ENCODE data around the gene CXorf58. TPM values are rescaled to one million over a fixed set of nuclear protein-coding genes. Genes with fewer than 3 reads are reported as not detected.

CXorf58 gene
- polyA plus RNA-seq, 1 of the 3 experiments (the other 2 are of a cell fraction), result not detected

DNA sequence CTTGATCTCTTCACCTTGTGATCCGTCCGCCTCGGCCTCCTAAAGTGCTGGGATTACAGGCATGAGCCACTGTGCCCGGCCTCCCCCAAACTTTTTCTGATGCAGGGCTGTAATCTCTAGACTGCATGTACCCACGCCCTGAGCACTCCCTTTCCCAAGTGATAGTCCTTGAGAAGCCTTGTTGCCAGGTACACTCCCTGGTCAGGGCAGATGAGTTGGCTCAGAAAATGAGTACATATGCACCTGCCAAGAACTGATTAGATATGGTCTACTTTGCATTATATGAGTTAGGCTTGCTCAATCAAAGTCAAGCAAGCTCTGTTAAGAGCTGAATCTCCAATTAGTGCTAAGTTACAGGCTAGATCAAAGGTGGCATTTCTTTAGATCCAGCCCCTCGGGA lies 20.4 kb upstream of the CXorf58 start:
- TF ChIP-seq SMC3 (IDR thresholded peaks at IDR 0.05; ENCODE audit: low read depth, low read length) (no peak), CHD2 (IDR thresholded peaks at IDR 0.05; ENCODE audit: low read length, partially characterized antibody) (no peak), TEAD4 (IDR thresholded peaks at IDR 0.05; ENCODE audit: borderline replicate concordance, insufficient read depth) (no peak), FOXJ3 (CRISPR knock-in tag; IDR thresholded peaks at IDR 0.05) (no peak), SIN3A (IDR thresholded peaks at IDR 0.05; ENCODE audit: borderline replicate concordance, low read depth, low read length) (no peak), FOSL2 (IDR thresholded peaks at IDR 0.05; ENCODE audit: borderline replicate concordance, low read depth) (no peak), NRF1 (IDR thresholded peaks at IDR 0.05; ENCODE audit: low read depth, low read length) (no peak), JUND (IDR thresholded peaks at IDR 0.05) (no peak), RFX5 (IDR thresholded peaks at IDR 0.05; ENCODE audit: low read length) (no peak), RAD21 (IDR thresholded peaks at IDR 0.05; ENCODE audit: low read length) (no peak)
- TF ChIP-seq, protein P1, sequence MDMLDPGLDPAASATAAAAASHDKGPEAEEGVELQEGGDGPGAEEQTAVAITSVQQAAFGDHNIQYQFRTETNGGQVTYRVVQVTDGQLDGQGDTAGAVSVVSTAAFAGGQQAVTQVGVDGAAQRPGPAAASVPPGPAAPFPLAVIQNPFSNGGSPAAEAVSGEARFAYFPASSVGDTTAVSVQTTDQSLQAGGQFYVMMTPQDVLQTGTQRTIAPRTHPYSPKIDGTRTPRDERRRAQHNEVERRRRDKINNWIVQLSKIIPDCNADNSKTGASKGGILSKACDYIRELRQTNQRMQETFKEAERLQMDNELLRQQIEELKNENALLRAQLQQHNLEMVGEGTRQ (IDR thresholded peaks at IDR 0.05; ENCODE audit: borderline replicate concordance, low read depth, low read length), result no peak
- TF ChIP-seq, protein P2, sequence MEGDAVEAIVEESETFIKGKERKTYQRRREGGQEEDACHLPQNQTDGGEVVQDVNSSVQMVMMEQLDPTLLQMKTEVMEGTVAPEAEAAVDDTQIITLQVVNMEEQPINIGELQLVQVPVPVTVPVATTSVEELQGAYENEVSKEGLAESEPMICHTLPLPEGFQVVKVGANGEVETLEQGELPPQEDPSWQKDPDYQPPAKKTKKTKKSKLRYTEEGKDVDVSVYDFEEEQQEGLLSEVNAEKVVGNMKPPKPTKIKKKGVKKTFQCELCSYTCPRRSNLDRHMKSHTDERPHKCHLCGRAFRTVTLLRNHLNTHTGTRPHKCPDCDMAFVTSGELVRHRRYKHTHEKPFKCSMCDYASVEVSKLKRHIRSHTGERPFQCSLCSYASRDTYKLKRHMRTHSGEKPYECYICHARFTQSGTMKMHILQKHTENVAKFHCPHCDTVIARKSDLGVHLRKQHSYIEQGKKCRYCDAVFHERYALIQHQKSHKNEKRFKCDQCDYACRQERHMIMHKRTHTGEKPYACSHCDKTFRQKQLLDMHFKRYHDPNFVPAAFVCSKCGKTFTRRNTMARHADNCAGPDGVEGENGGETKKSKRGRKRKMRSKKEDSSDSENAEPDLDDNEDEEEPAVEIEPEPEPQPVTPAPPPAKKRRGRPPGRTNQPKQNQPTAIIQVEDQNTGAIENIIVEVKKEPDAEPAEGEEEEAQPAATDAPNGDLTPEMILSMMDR (IDR thresholded peaks at IDR 0.05), result no peak
- TF ChIP-seq, protein P3, sequence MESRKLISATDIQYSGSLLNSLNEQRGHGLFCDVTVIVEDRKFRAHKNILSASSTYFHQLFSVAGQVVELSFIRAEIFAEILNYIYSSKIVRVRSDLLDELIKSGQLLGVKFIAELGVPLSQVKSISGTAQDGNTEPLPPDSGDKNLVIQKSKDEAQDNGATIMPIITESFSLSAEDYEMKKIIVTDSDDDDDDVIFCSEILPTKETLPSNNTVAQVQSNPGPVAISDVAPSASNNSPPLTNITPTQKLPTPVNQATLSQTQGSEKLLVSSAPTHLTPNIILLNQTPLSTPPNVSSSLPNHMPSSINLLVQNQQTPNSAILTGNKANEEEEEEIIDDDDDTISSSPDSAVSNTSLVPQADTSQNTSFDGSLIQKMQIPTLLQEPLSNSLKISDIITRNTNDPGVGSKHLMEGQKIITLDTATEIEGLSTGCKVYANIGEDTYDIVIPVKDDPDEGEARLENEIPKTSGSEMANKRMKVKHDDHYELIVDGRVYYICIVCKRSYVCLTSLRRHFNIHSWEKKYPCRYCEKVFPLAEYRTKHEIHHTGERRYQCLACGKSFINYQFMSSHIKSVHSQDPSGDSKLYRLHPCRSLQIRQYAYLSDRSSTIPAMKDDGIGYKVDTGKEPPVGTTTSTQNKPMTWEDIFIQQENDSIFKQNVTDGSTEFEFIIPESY (IDR thresholded peaks at IDR 0.05; ENCODE audit: borderline replicate concordance, low read depth), result no peak
- TF ChIP-seq, protein P4, sequence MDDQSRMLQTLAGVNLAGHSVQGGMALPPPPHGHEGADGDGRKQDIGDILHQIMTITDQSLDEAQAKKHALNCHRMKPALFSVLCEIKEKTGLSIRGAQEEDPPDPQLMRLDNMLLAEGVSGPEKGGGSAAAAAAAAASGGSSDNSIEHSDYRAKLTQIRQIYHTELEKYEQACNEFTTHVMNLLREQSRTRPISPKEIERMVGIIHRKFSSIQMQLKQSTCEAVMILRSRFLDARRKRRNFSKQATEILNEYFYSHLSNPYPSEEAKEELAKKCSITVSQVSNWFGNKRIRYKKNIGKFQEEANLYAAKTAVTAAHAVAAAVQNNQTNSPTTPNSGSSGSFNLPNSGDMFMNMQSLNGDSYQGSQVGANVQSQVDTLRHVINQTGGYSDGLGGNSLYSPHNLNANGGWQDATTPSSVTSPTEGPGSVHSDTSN (IDR thresholded peaks at IDR 0.05), result no peak
- TF ChIP-seq, protein P5, sequence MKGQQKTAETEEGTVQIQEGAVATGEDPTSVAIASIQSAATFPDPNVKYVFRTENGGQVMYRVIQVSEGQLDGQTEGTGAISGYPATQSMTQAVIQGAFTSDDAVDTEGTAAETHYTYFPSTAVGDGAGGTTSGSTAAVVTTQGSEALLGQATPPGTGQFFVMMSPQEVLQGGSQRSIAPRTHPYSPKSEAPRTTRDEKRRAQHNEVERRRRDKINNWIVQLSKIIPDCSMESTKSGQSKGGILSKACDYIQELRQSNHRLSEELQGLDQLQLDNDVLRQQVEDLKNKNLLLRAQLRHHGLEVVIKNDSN (IDR thresholded peaks at IDR 0.05; ENCODE audit: borderline replicate concordance, low read depth), result no peak
- Histone ChIP-seq H3K36me3 (replicated peaks in 1 of 2; ENCODE audit: control insufficient read depth in 1 of 2, insufficient read depth in 2 of 2, low read length in 1 of 2) (no peaks in the 10 kb centered on the region), H3K9ac (no peak overlapping the region), H3K4me1 (ENCODE audit: control insufficient read depth in 1 of 2, insufficient read depth in 2 of 2, low read depth in 1 of 2, low read length in 1 of 2) (peaks cover 0 to 22% of the 10 kb centered on the region in 2 experiments; a peak in 1 of 4 replicates), H2AFZ (ENCODE audit: low read depth) (no peak overlapping the region), H3K9me2 (no peaks in the 10 kb centered on the region), H3F3A (replicated peaks; ENCODE audit: insufficient read depth) (peaks cover 10% of the 10 kb centered on the region), H3K9me3 (no peaks in the 10 kb centered on the region), H3K27ac (ENCODE audit: low read depth in 2 of 2, low read length in 1 of 2) (no peak overlapping the region), H3K4me3 (ENCODE audit: low read depth in 2 of 2, low read length in 1 of 2) (no peak overlapping the region), H3K79me2 (ENCODE audit: insufficient read depth) (no peaks in the 10 kb centered on the region; the same call in 1 of the 2 replicates), H3K4me2 (no peak overlapping the region), H4K20me1 (ENCODE audit: insufficient read depth) (no peaks in the 10 kb centered on the region), H3K27me3 (ENCODE audit: insufficient read depth) (peaks cover 5% of the 10 kb centered on the region; the same call in 1 of the 2 replicates)
- no peak for DNase-seq
- ChIA-PET CTCF (interaction anchor here (4.6 kb wide), 1 partner anchor 15 kb away, joined by 21 read pairs; no protein-coding TSS in a partner anchor), POLR2A (no interaction called here)
- WGBS (ENCODE audit: low lambda C conversion rate), result 49% methylated on average over 5 of the region's 6 CpGs
